ENCODE data around the gene VNN1.
"Not testable (repeated sequence)": the region's sequence is repeated elsewhere in the genome, so short reads cannot be mapped to it uniquely, and the experiment has no call there.

Gene VNN1

DNA sequence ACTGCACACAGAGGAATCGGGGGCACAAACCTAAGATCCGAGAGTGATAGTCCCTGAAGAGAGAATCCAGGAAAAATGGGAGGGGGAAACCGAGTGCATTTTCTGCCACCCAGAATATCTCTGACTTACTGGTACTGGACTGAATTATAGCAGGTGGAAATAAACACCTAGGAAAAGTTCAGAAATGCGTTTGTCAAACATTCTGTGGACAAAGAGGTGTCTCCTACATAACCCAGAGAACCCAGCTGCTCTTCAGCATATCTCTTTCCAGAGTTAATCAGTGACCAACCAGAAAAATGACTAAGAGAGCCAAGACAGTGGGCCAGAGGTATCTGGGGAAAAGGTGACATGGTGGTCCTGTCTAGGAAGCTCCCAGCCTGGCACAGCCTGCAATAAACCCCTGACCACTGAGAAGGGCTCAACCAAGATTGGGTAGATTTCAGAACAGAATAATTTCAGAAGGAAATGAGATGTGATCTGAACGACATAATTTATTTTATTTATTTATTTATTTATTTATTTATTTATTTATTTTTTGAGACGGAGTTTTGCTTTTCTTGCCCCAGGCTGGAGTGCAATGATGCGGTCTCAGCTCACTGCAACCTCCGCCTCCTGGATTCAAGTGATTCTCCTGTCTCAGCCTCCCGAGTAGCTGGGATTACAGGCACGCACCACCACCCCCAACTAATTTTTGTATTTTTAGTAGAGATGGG lies 6.0 kb upstream of the VNN1 start:
- no peak for DNase-seq

- DNase-seq = no peak
Observed at GRCh38 chr6:132715881-132716637, 2.2 kb upstream of the VNN1 start.

GRCh38 chr6:132715204-132715603 lies 1.3 kb upstream of the VNN1 start:
- DNase-seq = no peak

DNA sequence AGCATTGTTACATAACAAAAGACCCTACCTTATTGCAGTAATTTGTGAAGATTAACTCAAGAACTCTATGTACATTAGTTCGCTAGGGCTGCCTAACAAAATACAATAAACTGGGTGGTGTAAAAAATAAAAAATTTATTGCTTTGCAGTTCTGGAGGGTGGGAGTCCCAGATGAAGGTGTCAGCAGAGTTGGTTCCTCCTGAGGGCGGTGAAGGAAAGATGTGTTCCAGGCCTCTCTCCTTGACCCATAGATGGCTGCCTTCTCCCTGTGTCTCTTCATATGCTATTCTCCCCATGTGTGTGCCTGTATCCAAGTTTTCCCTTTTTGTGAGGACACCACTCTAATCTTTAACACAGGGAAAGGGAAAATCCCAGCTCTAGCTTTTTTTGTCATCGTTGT lies 305 bp upstream of the VNN1 start:
- DNase-seq = no peak

GRCh38 chr6:132712366-132712765 lies 1.5 kb downstream of the VNN1 start:
- no peak for DNase-seq

DNA sequence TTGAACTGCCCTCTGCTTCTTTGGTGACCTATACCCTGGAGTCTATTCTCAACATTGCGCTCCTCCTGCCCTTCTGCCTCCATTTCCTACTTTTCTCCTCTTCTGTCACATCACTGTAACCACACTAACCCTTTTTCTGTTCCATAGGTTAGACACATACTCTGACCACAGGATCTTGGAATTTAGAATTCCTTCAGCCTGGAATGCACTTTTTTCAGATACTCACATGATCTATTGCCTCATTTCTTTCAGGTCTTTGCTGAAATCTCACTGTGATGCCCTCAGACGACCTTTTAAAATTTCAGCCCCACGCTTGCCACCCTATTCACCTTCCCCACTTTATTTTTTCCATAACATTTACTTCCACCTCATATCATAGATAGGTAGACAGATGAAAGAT lies 5.1 kb downstream of the VNN1 start:
- DNase-seq = no peak

- DNase-seq = no peak
Observed at GRCh38 chr6:132708002-132708401, 5.9 kb downstream of the VNN1 start.

GRCh38 chr6:132706756-132707155 lies 7.1 kb downstream of the VNN1 start:
- DNase-seq = not testable (repeated sequence)

GRCh38 chr6:132703936-132704335 lies 9.9 kb downstream of the VNN1 start:
- no peak for DNase-seq

- no peak for DNase-seq
Observed at GRCh38 chr6:132698608-132699007, 15.2 kb downstream of the VNN1 start.

DNA sequence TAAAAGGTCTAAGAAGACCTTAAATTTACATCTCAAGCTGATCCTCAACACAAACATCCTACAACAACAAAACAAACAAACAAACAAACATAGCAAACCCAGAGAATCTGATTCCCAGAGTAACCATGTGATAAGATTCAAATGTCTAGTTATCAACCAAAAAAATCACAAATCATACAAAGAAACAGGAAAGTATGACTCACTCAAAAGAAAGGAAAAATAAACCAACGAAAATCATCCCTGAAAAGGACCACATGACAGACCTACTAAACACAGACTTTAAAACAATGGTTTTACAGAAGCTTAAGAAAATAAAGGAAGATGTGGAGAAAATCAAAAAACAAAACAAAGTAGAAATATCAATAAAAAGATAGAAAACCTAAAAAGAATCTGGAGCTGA lies 18.1 kb downstream of the VNN1 start:
- no peak for DNase-seq

DNA sequence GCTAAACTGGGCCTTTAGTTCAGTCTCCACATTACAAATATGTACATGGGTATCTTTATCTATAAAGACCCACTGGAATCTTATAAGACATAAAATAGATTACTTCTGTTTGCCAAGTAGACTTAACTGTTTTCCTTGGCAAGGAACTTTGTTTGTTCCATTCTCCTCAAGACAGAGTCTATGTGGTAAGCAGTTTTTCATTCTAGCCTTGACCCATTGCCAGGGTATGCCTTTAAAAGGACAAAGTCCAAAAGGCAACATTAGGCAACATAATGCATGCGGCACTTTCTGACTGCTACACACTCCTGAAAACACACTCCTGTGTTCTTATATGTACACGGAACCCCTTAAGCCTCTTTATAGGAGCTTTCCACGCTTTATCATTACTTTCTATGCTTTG lies 20.4 kb downstream of the VNN1 start:
- no peak for DNase-seq

DNA sequence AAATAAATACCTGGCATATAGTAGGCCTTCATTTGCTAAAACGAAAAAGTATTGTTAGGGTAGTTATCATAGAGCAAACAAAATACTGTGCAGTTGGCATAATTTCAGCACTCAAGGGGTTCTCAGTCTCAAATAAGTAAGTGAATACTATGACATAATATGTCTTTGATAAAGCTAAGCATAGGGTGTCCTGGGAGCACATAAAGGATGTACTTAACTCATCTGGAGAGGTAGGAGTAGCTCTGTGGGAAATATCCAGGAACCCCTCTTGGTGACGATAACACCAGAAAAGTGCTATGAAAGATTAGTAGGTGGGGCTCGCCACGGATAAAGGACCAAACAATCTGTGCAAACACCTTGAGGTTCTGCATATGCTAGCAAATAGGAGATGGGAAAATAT lies 23.2 kb downstream of the VNN1 start:
- DNase-seq = no peak

DNA sequence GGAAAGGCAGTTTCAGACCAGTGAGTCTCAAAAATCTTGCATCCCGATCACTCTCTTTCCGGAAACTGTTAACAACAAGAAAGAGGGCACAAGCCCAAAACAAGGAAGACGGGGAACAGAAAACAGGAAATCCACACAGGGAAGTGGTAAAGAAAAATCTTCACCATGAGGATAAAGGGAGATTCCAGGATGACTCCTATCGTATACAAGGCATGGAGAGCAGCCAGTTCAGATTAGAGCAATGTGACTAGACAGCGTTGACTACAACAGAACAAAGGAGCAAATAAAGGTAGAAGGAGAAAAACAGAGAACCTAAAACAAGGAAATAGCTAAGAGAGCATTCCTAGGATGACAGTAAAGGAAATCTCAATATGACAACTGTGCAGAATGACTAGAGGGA lies 26.5 kb downstream of the VNN1 start:
- no peak for DNase-seq

DNA sequence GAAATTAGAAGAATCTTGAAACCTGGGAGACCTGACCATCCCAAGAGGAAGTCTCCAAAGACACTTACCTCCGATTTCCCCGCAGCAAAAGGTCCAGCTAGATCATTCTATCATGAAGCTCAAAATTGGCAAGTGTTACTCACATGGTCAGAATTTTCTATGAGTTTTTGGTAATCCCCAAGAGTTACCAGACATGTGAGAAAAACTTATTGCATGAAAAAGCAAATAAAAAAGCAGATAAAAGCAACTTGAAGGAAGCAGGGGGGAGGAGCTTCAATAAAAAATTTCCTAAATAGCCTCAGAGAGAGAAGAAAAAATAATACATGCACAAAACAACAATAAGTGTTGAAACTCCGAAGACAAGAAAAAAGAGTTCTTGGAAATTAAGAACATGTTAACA lies 27.3 kb downstream of the VNN1 start:
- DNase-seq = no peak

DNA sequence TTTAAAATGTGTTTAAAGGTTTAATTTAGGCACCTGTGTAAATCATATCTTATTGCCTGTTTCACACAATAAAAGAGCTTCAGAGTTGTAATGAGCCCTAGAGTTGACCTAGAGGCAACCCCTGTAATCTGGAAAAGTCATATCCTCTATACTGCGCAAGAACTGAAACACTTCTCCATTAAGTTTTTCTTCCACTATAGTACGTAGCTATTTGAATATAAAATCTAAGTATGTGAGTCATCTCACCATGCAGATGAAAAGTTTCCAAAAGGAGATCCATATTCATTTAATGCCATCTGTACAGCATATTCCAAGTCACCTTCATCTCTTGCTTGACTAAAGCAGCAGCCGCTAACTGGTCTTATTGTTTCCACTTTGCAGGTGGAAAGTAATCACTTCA lies 28.8 kb downstream of the VNN1 start:
- DNase-seq = no peak

- no peak for DNase-seq
Observed at GRCh38 chr6:132684272-132684671, 29.6 kb downstream of the VNN1 start.

DNA sequence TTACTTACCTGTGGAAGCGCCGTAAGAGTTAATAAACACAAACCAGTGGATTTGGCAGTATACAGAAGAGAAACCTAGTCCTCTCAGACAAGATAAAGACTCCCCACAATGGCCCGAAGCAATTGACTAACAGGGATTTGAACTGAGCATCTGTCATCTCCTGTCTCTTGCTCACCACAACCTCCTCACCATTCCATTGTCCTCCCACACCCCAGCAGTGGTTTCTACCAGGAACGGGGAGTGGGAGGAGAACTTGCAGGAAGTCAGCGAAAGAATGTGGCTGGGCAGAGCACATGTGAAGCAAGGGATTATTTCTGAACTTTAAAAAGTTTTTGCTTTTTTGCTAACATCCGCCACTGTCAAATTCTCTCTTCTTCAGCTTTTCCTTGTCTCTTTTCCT lies 30.3 kb downstream of the VNN1 start:
- no peak for DNase-seq

- DNase-seq = not testable (repeated sequence)
Observed at GRCh38 chr6:132679094-132679493, 34.8 kb downstream of the VNN1 start.

- DNase-seq = no peak
Observed at GRCh38 chr6:132675749-132676148, 38.1 kb downstream of the VNN1 start.

DNA sequence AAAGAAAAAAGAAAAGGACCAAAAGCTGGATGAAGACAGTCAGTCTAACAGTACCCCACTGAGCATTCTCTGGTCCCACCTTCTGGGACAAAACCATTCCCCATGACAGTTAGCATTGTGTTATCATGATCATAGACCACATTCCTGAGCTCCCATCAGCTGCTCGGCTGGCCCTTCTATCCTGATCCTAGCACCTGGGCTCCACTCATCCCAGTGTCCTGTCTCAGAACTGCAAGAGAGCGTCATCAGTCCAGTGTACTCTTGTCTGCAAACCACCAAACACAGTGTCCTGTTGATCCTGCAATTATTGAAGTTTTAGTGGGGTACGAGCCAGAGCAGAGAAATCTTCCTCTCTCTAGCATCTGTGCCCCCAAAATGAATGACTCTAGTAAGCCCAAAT lies 38.9 kb downstream of the VNN1 start:
- no peak for DNase-seq

- no peak for DNase-seq
Observed at GRCh38 chr6:132673376-132674094, 40.3 kb downstream of the VNN1 start.

DNA sequence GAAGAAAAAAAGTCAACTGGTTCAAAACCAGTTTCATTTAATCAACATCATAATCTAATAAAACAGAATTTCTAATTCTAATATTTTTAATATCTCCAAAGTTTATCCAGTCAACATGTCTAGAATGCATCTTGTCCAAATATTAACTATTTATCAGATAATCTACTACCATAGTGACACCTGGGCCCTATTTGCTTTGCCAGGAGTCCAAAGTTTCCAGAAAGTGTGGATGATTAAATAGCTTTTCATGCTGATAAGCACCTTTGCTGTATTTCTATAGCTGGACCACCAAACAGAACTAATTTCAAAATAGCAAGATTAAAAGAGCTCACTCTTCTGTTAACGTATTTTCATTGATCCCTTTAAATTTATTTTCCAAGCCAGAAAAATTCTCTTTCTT lies 42.6 kb downstream of the VNN1 start:
- no peak for DNase-seq
